Measurements from ENCODE around the gene TSPAN10.

- TF ChIP-seq, protein P1, sequence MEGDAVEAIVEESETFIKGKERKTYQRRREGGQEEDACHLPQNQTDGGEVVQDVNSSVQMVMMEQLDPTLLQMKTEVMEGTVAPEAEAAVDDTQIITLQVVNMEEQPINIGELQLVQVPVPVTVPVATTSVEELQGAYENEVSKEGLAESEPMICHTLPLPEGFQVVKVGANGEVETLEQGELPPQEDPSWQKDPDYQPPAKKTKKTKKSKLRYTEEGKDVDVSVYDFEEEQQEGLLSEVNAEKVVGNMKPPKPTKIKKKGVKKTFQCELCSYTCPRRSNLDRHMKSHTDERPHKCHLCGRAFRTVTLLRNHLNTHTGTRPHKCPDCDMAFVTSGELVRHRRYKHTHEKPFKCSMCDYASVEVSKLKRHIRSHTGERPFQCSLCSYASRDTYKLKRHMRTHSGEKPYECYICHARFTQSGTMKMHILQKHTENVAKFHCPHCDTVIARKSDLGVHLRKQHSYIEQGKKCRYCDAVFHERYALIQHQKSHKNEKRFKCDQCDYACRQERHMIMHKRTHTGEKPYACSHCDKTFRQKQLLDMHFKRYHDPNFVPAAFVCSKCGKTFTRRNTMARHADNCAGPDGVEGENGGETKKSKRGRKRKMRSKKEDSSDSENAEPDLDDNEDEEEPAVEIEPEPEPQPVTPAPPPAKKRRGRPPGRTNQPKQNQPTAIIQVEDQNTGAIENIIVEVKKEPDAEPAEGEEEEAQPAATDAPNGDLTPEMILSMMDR (IDR thresholded peaks at IDR 0.05) = no peak
- TF ChIP-seq POLR2A (IDR thresholded peaks at IDR 0.05) (no peak), EP300 (IDR thresholded peaks at IDR 0.05) (no peak), POLR2AphosphoS5 (IDR thresholded peaks at IDR 0.05) (no peak)
These were observed 58.8 kb downstream of the TSPAN10 start for GRCh38 chr17:81695801-81696200.

Data from sigmoid colon (tissue), 4 donors.